ENCODE measurements around the gene TGM4.
A peak's percentile ranks its signal among the peaks of the same experiment; 100 is the strongest.
"Not testable (repeated sequence)": the region's sequence is repeated elsewhere in the genome, so short reads cannot be mapped to it uniquely, and the experiment has no call there.

TGM4 gene

GRCh38 chr3:44874308-44874707 lies at the start of gene TGM4:
Gene TGM4, plus strand, starts transcription at chr3:44874608. Its CDS starts 71 bp downstream, at chr3:44874679.
- no peak for DNase-seq (ENCODE audit: low read depth)

GRCh38 chr3:44825264-44825925 lies 49.0 kb upstream of the TGM4 start:
- peak; percentile 22 for DNase-seq (ENCODE audit: low read depth)

- no peak for DNase-seq (ENCODE audit: low read depth)
Measured at GRCh38 chr3:44827196-44827595, 47.2 kb upstream of the TGM4 start.

GRCh38 chr3:44831232-44831631 lies 43.2 kb upstream of the TGM4 start:
- DNase-seq (ENCODE audit: low read depth) = no peak

- DNase-seq (ENCODE audit: low read depth) = no peak
Measured at GRCh38 chr3:44832032-44832431, 42.4 kb upstream of the TGM4 start.

- no peak for DNase-seq (ENCODE audit: low read depth)
Measured at GRCh38 chr3:44832965-44833364, 41.4 kb upstream of the TGM4 start.

GRCh38 chr3:44833394-44833793 lies 41.0 kb upstream of the TGM4 start:
- no peak for DNase-seq (ENCODE audit: low read depth)

- DNase-seq (ENCODE audit: low read depth) = no peak
Measured at GRCh38 chr3:44835684-44836083, 38.7 kb upstream of the TGM4 start.

- DNase-seq (ENCODE audit: low read depth) = no peak
Measured at GRCh38 chr3:44842376-44842775, 32.0 kb upstream of the TGM4 start.

- DNase-seq (ENCODE audit: low read depth) = peak; percentile 8
Measured at GRCh38 chr3:44845528-44846520, 28.6 kb upstream of the TGM4 start.

- no peak for DNase-seq (ENCODE audit: low read depth)
Measured at GRCh38 chr3:44848634-44849033, 25.8 kb upstream of the TGM4 start.

- DNase-seq (ENCODE audit: low read depth) = not testable (repeated sequence)
Measured at GRCh38 chr3:44856663-44857062, 17.7 kb upstream of the TGM4 start.

GRCh38 chr3:44860117-44860516 lies 14.3 kb upstream of the TGM4 start:
- DNase-seq (ENCODE audit: low read depth) = no peak

GRCh38 chr3:44861412-44862225 lies 12.8 kb upstream of the TGM4 start, which contains the start of gene TMEM42:
Gene TMEM42, plus strand, starts transcription at chr3:44861912. Its CDS starts 13 bp downstream, at chr3:44861925.
- peak; percentile 84 for DNase-seq (ENCODE audit: low read depth)

- DNase-seq (ENCODE audit: low read depth) = peak; percentile 10
Measured at GRCh38 chr3:44862226-44862637, 12.2 kb upstream of the TGM4 start.

GRCh38 chr3:44865272-44866035 lies 9.0 kb upstream of the TGM4 start:
- DNase-seq (ENCODE audit: low read depth) = no peak

GRCh38 chr3:44867421-44868111 lies 6.8 kb upstream of the TGM4 start:
- DNase-seq (ENCODE audit: low read depth) = no peak

- no peak for DNase-seq (ENCODE audit: low read depth)
Measured at GRCh38 chr3:44870375-44871061, 3.9 kb upstream of the TGM4 start.

- DNase-seq (ENCODE audit: low read depth) = no peak
Measured at GRCh38 chr3:44875596-44875995, 1.2 kb downstream of the TGM4 start.

- DNase-seq (ENCODE audit: low read depth) = no peak
Measured at GRCh38 chr3:44877333-44877732, 2.9 kb downstream of the TGM4 start.
